Transverse colon (tissue), 4 donors: Measurements from ENCODE around the gene GFI1B. TPM values are rescaled to one million over a fixed set of nuclear protein-coding genes. Genes with fewer than 3 reads are reported as not detected.

Experiments
- DNase-seq: peaks from one replicate; pipeline ENCODE4 v3.0.0-alpha.2; 2019
- H3K27ac ChIP-seq, 4 donors: fragments of 200-600 bp; sonication (generic); 2 replicates each; pipeline ENCODE4 v1.5.1; 2016 to 2018; ENCODE audit warnings: inconsistent platforms in 4 of 4
- H3K27me3 ChIP-seq: fragments of 200-600 bp; sonication (generic); 2 replicates; pipeline ENCODE4 v1.5.1; 2017; ENCODE audit warnings: inconsistent platforms
- H3K36me3 ChIP-seq, 4 donors: fragments of 200-600 bp; sonication (generic); 2 replicates each; pipeline ENCODE4 v1.5.1; 2017 to 2019; ENCODE audit warnings: inconsistent platforms in 4 of 4
- H3K4me1 ChIP-seq, 4 donors: fragments of 200-600 bp; sonication (generic); 2 replicates each; pipeline ENCODE4 v1.5.1; 2017 to 2020; ENCODE audit warnings: inconsistent platforms in 4 of 4
- H3K4me3 ChIP-seq, 4 donors: fragments of 200-600 bp; sonication (generic); 1 replicate in 1 of 4; 2 replicates in 3 of 4; pipeline versions ENCODE4 v1.5.1 to v1.6.1; 2017 to 2019; ENCODE audit warnings: inconsistent platforms in 4 of 4
- H3K9me3 ChIP-seq, 2 donors: fragments of 200-600 bp; sonication (generic); 2 replicates each; pipeline ENCODE4 v1.5.1; 2017 to 2019; ENCODE audit warnings: inconsistent platforms in 2 of 2
- CTCF ChIP-seq, 5 experiments: fragments of 200-600 bp in 3 of 5; fragments of 450-650 bp in 2 of 5; sonication (generic) in 3 of 5; IDR thresholded peaks; 1 replicate in 2 of 5; 2 replicates in 3 of 5; pipeline ENCODE4 v1.5.1; 2016 to 2017; ENCODE audit warnings: antibody characterized with exemption in 5 of 5, inconsistent platforms in 3 of 5, mild to moderate bottlenecking in 2 of 5, moderate library complexity in 1 of 5
- EP300 ChIP-seq: sonication (generic); formaldehyde crosslinking; IDR thresholded peaks from one replicate; pipeline ENCODE4 v1.6.1; 2017; ENCODE audit warnings: antibody characterized with exemption, low read depth
- POLR2A ChIP-seq: fragments of 450-650 bp; IDR thresholded peaks from one replicate; pipeline ENCODE4 v1.6.1; 2016; ENCODE audit warnings: antibody characterized with exemption, mild to moderate bottlenecking, moderate library complexity
- POLR2AphosphoS5 ChIP-seq, 3 donors: sonication (generic); formaldehyde crosslinking; IDR thresholded peaks; one replicate each; pipeline ENCODE4 v1.6.1; 2016; ENCODE audit warnings: antibody characterized with exemption in 3 of 3
- WGBS, 2 donors: methylation state at CpG; one replicate each; pipeline ENCODE4 v1.1.5; 2018; ENCODE audit warnings: low coverage in 1 of 2; 5-methylcytosine and 5-hydroxymethylcytosine counted together
- in situ Hi-C, 4 donors: fragments of 200-750 bp; cut with MboI; loops; one replicate each; pipeline versions ENCODE4 v1.15.0 to v1.15.1; 2017; ENCODE audit warnings: low sequenced_read_pairs in 3 of 4, low pct_ligation_motif_present in 1 of 4, low pct_unique_long_range_greater_than_20kb in 1 of 4
- intact Hi-C: fragments of 100-400 bp; cut with DNase I; formaldehyde crosslinking; loops from one replicate; pipeline ENCODE4 v1.15.1; 2023; ENCODE audit warnings: low total_unique reads
- total RNA-seq, 4 donors: library from RNA; depleted of rRNA; stranded (reverse); fragments of >200 nt; gene quantifications; one replicate each; pipeline ENCODE4 v1.1.0, GENCODE V29; 2016

GFI1B gene
- total RNA-seq, 4 donors from 2014 or later, result 1.7 to 2.0 TPM; not detected in 2

DNA sequence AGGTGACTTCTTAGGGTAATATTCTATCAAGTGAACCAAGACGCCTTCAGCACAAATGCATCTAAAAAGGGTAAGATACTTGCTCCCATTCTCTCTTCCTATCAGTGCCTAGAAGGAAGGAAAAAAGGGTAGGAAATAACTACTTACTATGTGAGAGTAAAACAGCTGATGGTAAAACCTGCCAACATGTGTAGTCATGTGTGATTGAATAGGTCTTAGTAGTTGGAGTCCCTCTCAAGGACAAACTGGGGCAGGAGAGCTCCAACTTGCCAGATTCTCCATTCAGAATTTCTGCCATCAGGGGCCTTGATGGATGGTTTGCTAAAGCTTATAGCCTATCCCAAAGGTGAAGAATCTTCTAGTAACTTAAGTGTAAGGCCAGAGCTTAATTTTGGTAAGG lies 39.3 kb upstream of the GFI1B start:
- no peak overlapping the region for H3K4me3 ChIP-seq
- in situ Hi-C loops (no loop called here), intact Hi-C loops (no loop called here)
- TF ChIP-seq POLR2A, result no peak
- no peak for TF ChIP-seq CTCF (IDR thresholded peaks at IDR 0.05)
- no peak for TF ChIP-seq POLR2AphosphoS5 (IDR thresholded peaks at IDR 0.05)
- TF ChIP-seq EP300, result no peak
- no peaks in the 10 kb centered on the region for H3K36me3 ChIP-seq
- peaks cover 0 to 22% (median 20%) of the 10 kb centered on the region in 4 donors for H3K4me1 ChIP-seq
- H3K27ac ChIP-seq, result no peak overlapping the region
- H3K9me3 ChIP-seq, result no peaks in the 10 kb centered on the region
- H3K27me3 ChIP-seq, result no peaks in the 10 kb centered on the region
- WGBS, 2 donors, result 85 to 86% methylated on average over 1 of the region's 1 CpG
- no peak for DNase-seq

GRCh38 chr9:132942541-132943182 lies 35.8 kb upstream of the GFI1B start:
- 21 to 30% methylated on average over 5 of the region's 5 CpGs for WGBS, 2 donors
- in situ Hi-C loops, result no loop called here
- no peak for DNase-seq
- no peaks in the 10 kb centered on the region for H3K27me3 ChIP-seq
- peaks cover 0 to 27% (median 25%) of the 10 kb centered on the region in 4 donors for H3K4me1 ChIP-seq
- peak overlapping the region in 1 of 4 donors; percentile 98 for H3K4me3 ChIP-seq
- intact Hi-C loops, result no loop called here
- H3K36me3 ChIP-seq, result no peaks in the 10 kb centered on the region
- H3K27ac ChIP-seq, result peak overlapping the region in 3 of 4 donors; percentile 20 to 87 (median 21)
- H3K9me3 ChIP-seq, result no peaks in the 10 kb centered on the region
- TF ChIP-seq EP300 (no peak), POLR2AphosphoS5 (IDR thresholded peaks at IDR 0.05) (peak in 1 of 3 donors; percentile 19)

DNA sequence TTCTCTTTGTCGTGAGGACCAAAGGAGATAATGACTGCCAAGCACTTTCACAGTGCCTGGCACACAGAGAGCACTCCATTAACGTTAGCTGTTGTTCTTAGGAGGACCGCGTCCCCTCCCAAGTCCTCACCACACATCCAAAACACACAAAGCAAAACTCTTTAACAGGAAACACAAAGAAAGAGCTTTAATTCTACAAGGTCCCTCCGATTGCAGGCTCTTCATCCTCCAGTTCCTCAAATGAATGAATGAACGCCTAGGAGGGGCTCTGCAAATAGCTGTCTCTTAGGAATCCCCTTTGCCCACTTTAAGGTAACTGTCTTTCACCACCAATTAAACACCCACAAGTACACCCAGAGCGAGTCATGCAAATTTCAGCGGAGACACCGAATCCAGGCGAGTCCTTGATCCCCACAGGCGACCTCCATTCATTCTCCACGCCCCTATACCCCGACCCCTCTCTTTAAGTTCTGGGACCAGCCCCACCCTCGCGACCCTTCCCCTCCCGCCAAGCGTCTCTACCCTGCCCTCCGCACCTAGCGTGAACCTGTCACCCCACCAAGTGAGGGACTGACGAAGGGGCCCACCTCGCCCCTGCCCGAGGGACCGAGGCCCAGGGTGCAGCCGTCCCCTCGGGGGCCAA lies 34.7 kb upstream of the GFI1B start:
- in situ Hi-C loops, result no loop called here
- peak overlapping the region; percentile 75 to 98 (median 88) for H3K4me3 ChIP-seq
- 0% methylated on average over 25 of the region's 25 CpGs; no CpG with 5 or more reads in 1 of the 2 donors for WGBS, 2 donors

GRCh38 chr9:132944294-132945185 lies 34.0 kb upstream of the GFI1B start, which contains the start of gene TSC1:
Gene TSC1, minus strand, starts transcription at chr9:132944616. Its CDS starts 15,744 bp downstream, at chr9:132928872.
- Histone ChIP-seq H3K4me3 (peak within 1 kb of the TSS; percentile 75 to 98 (median 88)), H3K9me3 (no peaks in the 10 kb centered on the region), H3K36me3 (no peaks in the 10 kb centered on the region), H3K27ac (peak within 1 kb of the TSS; percentile 87 to 95 (median 94)), H3K4me1 (peaks cover 0 to 27% (median 25%) of the 10 kb centered on the region in 4 donors), H3K27me3 (no peaks in the 10 kb centered on the region)
- TF ChIP-seq CTCF (IDR thresholded peaks at IDR 0.05) (peak in 1 of 5 experiments; percentile 10), POLR2AphosphoS5 (IDR thresholded peaks at IDR 0.05) (peak; percentile 59 to 70 (median 65)), POLR2A (peak; percentile 69), EP300 (peak; percentile 47)
- 0% methylated on average over 66 of the region's 72 CpGs; no CpG with 5 or more reads in 1 of the 2 donors for WGBS, 2 donors
- peak; percentile 98 for DNase-seq
- intact Hi-C loops (no loop called here), in situ Hi-C loops (no loop called here)

More for the DNA sequence above, 34.7 kb upstream of the GFI1B start:
- H3K36me3 ChIP-seq, result no peaks in the 10 kb centered on the region
- no peaks in the 10 kb centered on the region for H3K9me3 ChIP-seq
- H3K27ac ChIP-seq, result peak overlapping the region; percentile 87 to 95 (median 94)
- intact Hi-C loops, result no loop called here
- no peaks in the 10 kb centered on the region for H3K27me3 ChIP-seq
- no peak for TF ChIP-seq POLR2A
- no peak for TF ChIP-seq CTCF (IDR thresholded peaks at IDR 0.05)
- TF ChIP-seq POLR2AphosphoS5 (IDR thresholded peaks at IDR 0.05), result no peak
- TF ChIP-seq EP300, result no peak
- peak; percentile 12 for DNase-seq
- peaks cover 0 to 27% (median 25%) of the 10 kb centered on the region in 4 donors for H3K4me1 ChIP-seq
